MV-4-11 (cell line): ENCODE results near the gene VPS37D.
"Not testable (repeated sequence)": the region's sequence is repeated elsewhere in the genome, so short reads cannot be mapped to it uniquely, and the experiment has no call there.

Experiments
- DNase-seq: peaks from one replicate; lab custom pipeline; 2025; lab: John Stamatoyannopoulos, UW

VPS37D gene

GRCh38 chr7:73646785-73647724 lies 20.6 kb upstream of the VPS37D start:
- no peak for DNase-seq

DNA sequence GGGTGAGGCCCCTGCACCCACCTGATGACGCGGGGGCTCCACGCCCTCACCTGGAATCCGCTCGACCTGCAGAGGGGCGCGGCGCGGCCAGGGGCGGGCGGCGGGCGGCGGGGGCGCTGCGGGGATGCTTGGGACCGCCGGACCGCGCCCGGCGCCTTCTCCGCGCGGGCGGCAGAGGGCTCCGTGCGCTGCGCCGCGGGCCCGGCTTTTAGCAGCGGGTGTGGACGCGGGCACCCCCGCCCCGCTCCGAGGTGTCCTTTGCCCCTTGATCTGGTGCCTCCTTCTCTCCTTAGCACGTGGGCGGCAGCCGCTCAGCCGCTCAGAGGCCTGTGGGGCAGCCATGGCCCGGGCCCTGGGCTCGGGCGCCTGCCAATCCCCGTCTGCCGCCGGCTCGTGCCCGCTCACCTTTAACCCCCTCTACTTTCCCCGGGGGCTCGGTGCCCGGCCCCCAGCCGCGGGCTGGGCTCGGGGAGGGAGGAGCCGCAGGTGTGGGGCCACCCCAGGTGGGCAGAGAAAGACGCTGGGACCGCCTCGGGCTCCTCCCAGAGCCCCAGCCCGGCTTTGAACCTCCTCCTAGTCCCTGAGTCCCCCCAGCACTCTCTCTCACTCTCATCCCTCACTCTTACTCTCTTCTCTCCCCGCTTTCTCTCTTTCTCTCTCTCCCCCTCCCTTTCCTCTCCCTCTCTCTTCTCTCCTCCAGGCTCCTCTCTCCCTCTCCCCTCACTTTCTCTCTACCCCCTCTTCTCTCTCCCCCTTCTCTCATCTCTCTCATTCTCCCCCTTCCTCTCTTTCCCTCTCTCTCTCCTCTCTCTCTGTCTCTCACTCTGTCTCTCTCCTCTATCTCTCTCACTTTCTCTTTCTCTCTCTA lies 19.7 kb upstream of the VPS37D start:
- no peak for DNase-seq

DNA sequence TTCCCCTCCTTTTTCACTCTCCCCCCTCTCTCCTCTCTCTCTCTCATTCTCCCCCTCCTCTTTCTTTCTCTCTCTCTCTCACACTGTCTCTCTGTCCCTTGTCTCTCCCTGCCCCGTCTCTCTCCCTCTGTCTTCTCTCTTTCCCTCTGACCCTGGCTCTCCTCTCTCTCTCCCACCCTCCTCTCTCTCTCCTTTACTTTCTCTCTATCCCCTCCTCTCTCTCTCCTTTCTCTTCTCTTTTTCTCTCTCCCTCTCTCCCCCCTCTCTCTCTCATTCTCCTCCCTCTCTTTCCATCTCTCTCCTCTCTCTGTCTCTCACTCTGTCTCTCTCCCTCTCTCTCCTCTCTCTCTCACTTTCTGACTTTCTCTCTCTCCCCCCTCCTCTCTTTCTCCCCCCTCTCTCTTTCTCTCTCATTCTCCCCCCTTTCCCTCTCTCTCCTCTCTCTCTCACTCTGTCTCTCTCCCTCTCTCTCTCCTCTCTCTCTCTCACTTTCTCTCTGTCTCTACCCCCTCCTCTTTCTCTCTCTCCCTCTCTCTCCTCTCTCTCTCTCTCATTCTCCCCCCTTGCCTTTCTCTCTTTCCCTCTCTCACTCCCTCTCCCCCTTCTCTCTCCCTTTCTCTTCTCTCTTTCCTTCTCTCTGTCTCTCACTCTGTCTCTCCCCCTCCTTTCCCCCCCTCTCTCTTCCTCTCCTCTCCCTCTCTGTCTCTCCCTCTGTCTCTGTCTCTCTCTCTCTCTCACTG lies 18.9 kb upstream of the VPS37D start:
- no peak for DNase-seq

GRCh38 chr7:73649576-73649975 lies 18.1 kb upstream of the VPS37D start:
- DNase-seq = no peak

GRCh38 chr7:73650524-73650923 lies 17.1 kb upstream of the VPS37D start:
- DNase-seq = no peak

DNA sequence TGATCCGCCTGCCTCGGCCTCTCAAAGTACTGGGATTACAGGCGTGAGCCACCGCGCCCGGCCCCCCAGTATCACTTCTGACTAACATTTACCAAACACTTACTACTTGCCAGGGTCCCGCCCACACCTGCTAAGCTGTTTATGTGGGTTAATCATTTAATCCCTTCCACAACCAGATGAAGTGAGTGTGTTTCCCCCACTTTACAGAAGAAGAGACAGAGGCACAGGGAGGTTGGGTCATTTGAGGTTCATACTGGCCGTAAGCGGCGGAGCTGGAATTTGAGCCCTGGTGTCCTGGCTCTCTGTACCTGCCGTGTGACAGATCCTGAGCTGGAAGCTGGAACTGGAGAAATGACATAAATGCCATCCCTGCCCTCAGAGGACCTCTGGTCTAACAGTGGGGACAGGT lies 15.1 kb upstream of the VPS37D start:
- DNase-seq = no peak

GRCh38 chr7:73655309-73655708 lies 12.3 kb upstream of the VPS37D start:
- DNase-seq = not testable (repeated sequence)

DNA sequence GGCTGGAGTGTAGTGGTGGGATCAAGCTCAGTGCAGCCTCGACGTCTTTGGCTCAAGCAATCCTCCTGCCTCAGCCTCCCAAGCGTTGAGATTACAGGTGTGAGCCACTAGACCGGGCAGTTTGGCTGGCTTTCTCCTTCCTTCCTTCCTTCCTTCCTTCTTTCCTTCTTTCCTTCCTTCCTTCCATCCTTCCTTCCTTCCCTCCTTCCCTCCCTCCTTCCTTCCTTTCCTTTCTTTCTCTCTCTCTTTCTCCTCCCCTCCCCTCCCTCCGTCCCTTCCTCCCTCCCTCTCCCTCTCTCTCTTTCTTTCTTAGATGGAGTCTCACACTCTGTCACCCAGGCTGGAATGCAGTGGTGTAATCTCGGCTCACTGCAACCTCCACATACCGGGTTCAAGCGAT lies 7.6 kb upstream of the VPS37D start:
- DNase-seq = no peak

GRCh38 chr7:73660594-73660993 lies 7.0 kb upstream of the VPS37D start:
- DNase-seq = not testable (repeated sequence)

GRCh38 chr7:73663033-73663432 lies 4.6 kb upstream of the VPS37D start:
- DNase-seq = no peak

DNA sequence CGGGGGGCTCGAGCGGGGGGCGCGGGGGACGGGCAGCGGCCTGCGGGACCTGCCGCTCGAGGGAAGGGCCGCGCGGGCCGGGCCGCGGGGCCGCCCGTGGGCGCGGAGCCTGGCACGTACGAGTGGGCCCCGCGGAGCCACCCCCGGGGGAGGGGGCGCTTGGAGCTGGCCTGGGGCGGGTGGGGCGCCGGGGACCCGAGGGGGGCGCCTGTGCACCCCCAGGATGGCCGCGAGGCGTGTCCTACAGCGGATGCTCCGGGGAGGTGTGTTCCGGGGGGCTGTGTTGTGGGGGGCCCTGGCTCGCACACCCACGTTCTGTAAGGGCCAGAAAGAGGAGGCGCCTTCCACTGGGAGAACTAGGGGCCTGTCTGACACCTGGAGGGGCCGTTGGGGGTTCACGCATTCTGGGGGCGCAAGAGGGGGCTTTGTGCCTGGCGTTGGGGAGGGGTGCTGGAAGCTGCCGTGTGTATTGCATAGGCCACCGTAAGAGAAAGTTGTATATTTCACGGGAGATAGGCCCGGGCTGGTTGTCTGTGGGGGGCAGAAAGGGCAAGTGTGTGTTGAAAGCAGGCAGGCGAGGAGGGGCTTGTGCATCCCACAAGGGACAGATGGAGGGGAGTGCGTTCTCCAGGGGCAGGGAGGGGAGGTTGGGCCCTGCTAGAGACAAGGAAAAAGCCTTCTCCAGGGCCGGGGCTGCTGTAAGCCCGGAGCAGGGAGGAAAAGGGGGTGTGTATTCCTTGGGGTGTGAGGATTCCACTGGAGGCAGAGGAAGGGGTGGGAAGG lies 663 bp downstream of the VPS37D start:
- no peak for DNase-seq

- DNase-seq = no peak
Observed at GRCh38 chr7:73668886-73669230, 1.2 kb downstream of the VPS37D start.

GRCh38 chr7:73669288-73669701 lies 1.7 kb downstream of the VPS37D start:
- no peak for DNase-seq

DNA sequence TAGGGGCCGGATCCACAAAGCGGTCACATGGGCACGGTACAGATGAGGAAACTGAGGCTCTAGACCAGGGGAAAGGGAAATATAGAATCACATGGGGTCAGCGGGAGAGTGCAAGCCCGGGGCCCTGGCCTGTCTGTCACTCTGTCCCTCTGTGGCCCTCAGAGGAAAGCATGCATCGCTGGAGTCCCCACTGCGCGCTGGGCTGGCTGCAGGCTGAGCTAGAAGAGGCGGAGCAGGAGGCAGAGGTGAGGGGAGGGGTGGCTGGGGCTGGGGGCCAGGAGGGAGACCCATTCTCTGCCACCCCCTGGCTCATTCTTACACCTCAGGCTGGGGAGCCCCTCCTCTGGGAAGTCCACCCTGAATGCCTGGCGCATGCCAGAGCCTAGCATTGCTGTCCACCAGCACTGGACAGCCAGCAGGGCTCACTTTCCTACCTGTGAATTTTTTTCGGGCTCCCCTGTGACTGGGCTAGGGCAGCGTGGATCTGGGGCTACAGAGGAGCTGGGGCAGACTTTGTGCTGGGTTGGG lies 2.3 kb downstream of the VPS37D start:
- no peak for DNase-seq

DNA sequence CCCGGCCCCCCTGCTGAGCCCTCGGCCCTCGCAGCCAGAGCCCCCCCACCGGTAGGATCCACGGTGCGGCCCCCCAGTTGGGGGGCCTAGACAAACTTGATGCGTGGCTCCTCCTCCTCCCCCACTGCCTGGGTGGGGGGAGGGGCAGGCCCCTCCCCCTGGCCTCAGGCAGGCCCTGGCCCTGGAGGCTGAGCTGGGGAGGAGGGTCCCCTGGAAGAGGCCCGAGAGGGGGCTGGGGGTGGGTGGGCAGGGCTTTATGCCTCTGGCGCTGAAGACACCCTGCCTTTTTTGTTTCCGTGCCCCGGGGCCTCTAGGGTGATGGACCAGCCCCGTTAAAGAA lies 3.7 kb downstream of the VPS37D start:
- no peak for DNase-seq

DNA sequence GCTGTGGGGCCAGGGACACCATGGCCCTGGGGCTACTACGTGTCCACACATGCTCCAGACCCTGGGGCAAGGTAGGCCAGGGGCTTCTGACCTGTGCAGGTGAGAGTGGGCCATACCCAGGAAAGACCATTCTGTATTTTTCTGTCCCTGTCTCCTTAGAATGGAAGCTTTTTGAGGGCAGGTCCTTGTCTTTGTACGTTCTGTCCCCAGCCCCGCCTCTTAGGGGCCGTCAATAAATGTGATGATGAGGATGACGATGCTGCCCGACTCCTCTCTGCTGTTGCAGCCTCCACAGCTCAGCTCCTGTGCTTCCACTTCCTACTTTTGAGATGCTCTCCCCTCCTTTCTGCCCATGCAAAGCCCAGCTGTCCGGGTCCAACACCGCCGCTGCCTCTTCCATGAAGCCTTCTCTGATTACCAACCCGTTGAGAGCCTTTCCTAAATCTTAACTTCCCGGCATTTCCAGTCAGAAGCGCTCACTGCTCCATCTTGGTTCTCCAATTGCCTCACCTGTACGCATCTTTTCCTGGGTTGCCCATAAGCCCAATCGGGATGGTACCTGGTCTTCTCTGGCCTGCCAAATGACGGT lies 4.3 kb downstream of the VPS37D start:
- no peak for DNase-seq

DNA sequence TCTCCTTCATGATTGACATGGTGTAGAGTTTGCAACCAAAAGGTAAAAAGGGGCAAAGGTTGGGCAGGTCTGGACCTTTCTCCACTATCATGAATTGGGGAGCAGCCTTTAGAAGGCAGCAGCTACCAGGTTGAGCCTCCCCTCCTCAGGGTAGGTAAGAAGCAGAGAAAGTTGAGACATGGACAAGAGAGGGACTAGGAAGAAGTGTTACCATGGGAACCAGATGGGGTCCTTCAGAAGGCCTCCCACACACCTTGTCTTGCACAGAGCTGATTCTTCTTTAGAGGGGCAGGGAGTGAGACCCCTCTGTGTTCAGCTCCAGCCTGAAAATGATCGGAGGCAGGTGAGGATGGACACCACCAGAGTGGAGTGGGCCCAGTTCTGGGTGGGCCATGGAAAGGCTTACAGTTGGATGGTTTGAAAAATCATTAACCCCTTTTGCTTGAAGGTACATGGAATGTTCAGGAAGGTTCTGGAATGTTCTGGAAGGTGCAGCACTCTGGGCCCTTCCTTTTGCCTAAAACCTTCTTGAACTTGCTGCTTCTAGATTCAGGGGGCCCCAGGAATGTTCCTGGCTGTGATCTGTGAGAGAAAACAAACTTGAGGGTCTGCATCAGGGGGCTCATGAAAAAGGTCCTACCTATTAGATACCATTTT lies 7.0 kb downstream of the VPS37D start:
- DNase-seq = no peak

GRCh38 chr7:73676062-73676461 lies 8.4 kb downstream of the VPS37D start:
- not testable (repeated sequence) for DNase-seq

GRCh38 chr7:73678862-73679261 lies 11.2 kb downstream of the VPS37D start:
- DNase-seq = no peak

DNA sequence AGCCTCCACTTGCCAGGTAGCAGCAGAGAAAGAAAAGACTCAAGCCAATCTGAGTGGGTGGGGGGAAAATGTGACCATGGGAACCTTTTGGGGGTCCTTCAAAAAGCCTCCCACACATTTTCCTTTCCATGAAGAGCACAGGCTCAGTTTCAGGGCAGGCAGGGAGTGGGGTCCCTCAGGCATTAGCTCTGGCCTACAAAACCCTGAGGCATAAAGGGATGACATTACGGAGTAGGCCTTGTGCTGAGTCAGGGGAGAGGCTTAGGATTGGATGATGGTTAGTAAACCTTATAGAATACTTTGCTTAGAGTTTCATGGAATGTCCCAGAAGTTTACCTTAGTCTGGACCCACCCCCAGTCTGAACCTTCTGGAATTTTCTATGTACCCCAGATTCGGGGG lies 12.1 kb downstream of the VPS37D start:
- no peak for DNase-seq
